HCT116 (cell line): ENCODE data around the gene OPHN1. TPM values are rescaled to one million over a fixed set of nuclear protein-coding genes. Genes with fewer than 3 reads are reported as not detected.

Experiments used
- ATAC-seq: fragments of 200-7000 bp; cut with Tn5 transposase; 2 replicates; pipeline ENCODE4 v1.9.1; 2020; ENCODE audit warnings: mild to moderate bottlenecking, moderate library complexity
- BruUV-seq: library from RNA; stranded (reverse); fragments of 400-500 nt; replicated peaks from 2 replicates; lab custom pipeline; 2021; lab: Mats Ljungman, UMichigan
- CTCF ChIA-PET: fragments of 300-600 bp; sonication (Branson Sonifier 250); formaldehyde crosslinking; loops from one replicate; lab custom pipeline; 2021; ENCODE audit warnings: antibody characterized with exemption; lab: Charles Lee
- POLR2A ChIA-PET: fragments of 300-600, 350-600 bp; sonication (Branson Sonifier 250); formaldehyde crosslinking; loops from one replicate; lab custom pipeline; 2021; ENCODE audit warnings: antibody characterized with exemption; lab: Charles Lee
- RAD21 ChIA-PET, 2 experiments: fragments of 300-600 bp; sonication (Branson Sonifier 250); formaldehyde crosslinking; loops; one replicate each; lab custom pipeline; 2023; ENCODE audit warnings: low total read pairs in 2 of 2; ENCODE audit not compliant: uncharacterized antibody in 2 of 2, unreplicated experiment in 2 of 2, low non-redundant PET in 1 of 2; lab: Charles Lee
- DNase-seq: peaks from one replicate; pipeline ENCODE4 v3.0.0-alpha.2; 2010; ENCODE audit warnings: low read depth, low spot score
- H2AFZ ChIP-seq: fragments of 200-600 bp; shearing (Covaris generic), sonication (generic); 2 replicates; pipeline ENCODE4 v1.6.1; 2017; ENCODE audit warnings: low read depth, mixed run types, mixed read lengths, antibody characterized with exemption, low read length; ENCODE audit not compliant: poor library complexity, severe bottlenecking
- H3K27ac ChIP-seq: 2 replicates; pipeline ENCODE4 v1.5.1; 2012; ENCODE audit warnings: low read depth, low read length
- H3K27me3 ChIP-seq: fragments of 200-600 bp; sonication (generic); 2 replicates; pipeline ENCODE4 v1.6.1; 2016; ENCODE audit warnings: mixed run types, low read length, mixed read lengths; ENCODE audit not compliant: insufficient read depth
- H3K36me3 ChIP-seq, 2 experiments: fragments of 200-500 bp in 1 of 2; fragments of 200-600 bp in 1 of 2; sonication (Bioruptor generic) in 1 of 2; sonication (generic) in 1 of 2; 2 replicates each; pipeline versions ENCODE4 v1.5.1 to v1.6.1; 2014 to 2016; ENCODE audit warnings: low read length in 2 of 2, inconsistent platforms in 1 of 2, mixed read lengths in 1 of 2, mixed run types in 1 of 2; ENCODE audit not compliant: insufficient read depth in 2 of 2, control insufficient read depth in 1 of 2
- H3K4me1 ChIP-seq, 2 experiments: fragments of 200-600 bp in 1 of 2; sonication (generic) in 1 of 2; 2 replicates each; pipeline versions ENCODE4 v1.5.1 to v1.6.1; 2012 to 2017; ENCODE audit warnings: low read length in 2 of 2, inconsistent platforms in 1 of 2, mild to moderate bottlenecking in 1 of 2, mixed read lengths in 1 of 2, mixed run types in 1 of 2, moderate library complexity in 1 of 2; ENCODE audit not compliant: insufficient read depth in 2 of 2, control insufficient read depth in 1 of 2
- H3K4me2 ChIP-seq: fragments of 200-600 bp; sonication (generic); 2 replicates; pipeline ENCODE4 v1.6.1; 2017; ENCODE audit warnings: mixed run types, low read length, mixed read lengths
- H3K4me3 ChIP-seq, 2 experiments: fragments of 200-600 bp in 1 of 2; sonication (generic) in 1 of 2; replicated peaks in 1 of 2; 2 replicates each; pipeline ENCODE4 v1.5.1; 2011 to 2016; ENCODE audit warnings: low read length in 2 of 2, control low read depth in 1 of 2, low read depth in 1 of 2, mild to moderate bottlenecking in 1 of 2, mixed read lengths in 1 of 2, mixed run types in 1 of 2
- H3K79me2 ChIP-seq: fragments of 200-600 bp; sonication (generic); 2 replicates; pipeline ENCODE4 v1.6.1; 2017; ENCODE audit warnings: mild to moderate bottlenecking, mixed run types, low read length, moderate library complexity, mixed read lengths; ENCODE audit not compliant: insufficient read depth
- H3K9ac ChIP-seq: fragments of 200-600 bp; sonication (generic); 2 replicates; pipeline ENCODE4 v1.6.1; 2016; ENCODE audit warnings: low read length, mixed read lengths
- H3K9me2 ChIP-seq: fragments of 200-600 bp; sonication (generic), shearing (Covaris generic); 2 replicates; pipeline ENCODE4 v1.6.1; 2017; ENCODE audit warnings: mixed run types, mild to moderate bottlenecking, moderate library complexity; ENCODE audit not compliant: insufficient read depth
- H3K9me3 ChIP-seq, 2 experiments: fragments of 200-500 bp in 1 of 2; fragments of 200-600 bp in 1 of 2; sonication (Bioruptor generic) in 1 of 2; sonication (generic) in 1 of 2; 2 replicates each; pipeline ENCODE4 v1.6.1; 2014 to 2017; ENCODE audit warnings: low read length in 2 of 2, mixed read lengths in 2 of 2, inconsistent platforms in 1 of 2, low read depth in 1 of 2, mild to moderate bottlenecking in 1 of 2, mixed run types in 1 of 2, moderate library complexity in 1 of 2; ENCODE audit not compliant: control insufficient read depth in 1 of 2, insufficient read depth in 1 of 2
- H4K20me1 ChIP-seq: fragments of 200-600 bp; sonication (generic), shearing (Covaris generic); 2 replicates; pipeline ENCODE4 v1.6.1; 2017; ENCODE audit warnings: mixed run types, mild to moderate bottlenecking, moderate library complexity; ENCODE audit not compliant: insufficient read depth
- ATF3 ChIP-seq: IDR thresholded peaks from 2 replicates; pipeline ENCODE4 v1.6.1; 2012
- CTCF ChIP-seq, 3 experiments: fragments of 200-600 bp in 1 of 3; sonication (generic) in 1 of 3; IDR thresholded peaks in 2 of 3; conservative IDR thresholded peaks in 1 of 3; 2 replicates each; pipeline ENCODE4 v1.5.1; 2012 to 2017; ENCODE audit warnings: low read depth in 2 of 3, low read length in 2 of 3, antibody characterized with exemption in 1 of 3, borderline replicate concordance in 1 of 3, control low read depth in 1 of 3, mild to moderate bottlenecking in 1 of 3, mixed read lengths in 1 of 3, mixed run types in 1 of 3, moderate library complexity in 1 of 3; ENCODE audit not compliant: insufficient read depth in 1 of 3
- ELF1 ChIP-seq: IDR thresholded peaks from 2 replicates; pipeline ENCODE4 v1.6.1; 2012; ENCODE audit warnings: low read depth, borderline replicate concordance
- FOSL1 ChIP-seq: IDR thresholded peaks from 2 replicates; pipeline ENCODE4 v1.6.1; 2012; ENCODE audit warnings: low read depth
- MAX ChIP-seq: IDR thresholded peaks from 2 replicates; pipeline ENCODE4 v1.6.1; 2012
- POLR2AphosphoS5 ChIP-seq: IDR thresholded peaks from 2 replicates; pipeline ENCODE4 v1.6.1; 2011; ENCODE audit warnings: mild to moderate bottlenecking, low read depth, low read length, moderate library complexity
- RAD21 ChIP-seq: IDR thresholded peaks from 2 replicates; pipeline ENCODE4 v1.6.1; 2012; ENCODE audit warnings: low read depth, mild to moderate bottlenecking
- TCF7L2 ChIP-seq: IDR thresholded peaks from 2 replicates; pipeline ENCODE4 v1.7.0; 2011; ENCODE audit warnings: borderline replicate concordance, inconsistent platforms; ENCODE audit not compliant: insufficient read depth, insufficient read length; ENCODE audit errors: extremely low read depth
- YY1 ChIP-seq: IDR thresholded peaks from 2 replicates; pipeline ENCODE4 v1.6.1; 2011; ENCODE audit warnings: low read length, low read depth, moderate library complexity, mild to moderate bottlenecking; ENCODE audit not compliant: insufficient replicate concordance; ENCODE audit errors: extremely low read depth
- intact Hi-C: fragments of 100-400 bp; cut with micrococcal nuclease; formaldehyde crosslinking; loops from 2 replicates; pipeline ENCODE4 v1.10.0; 2022
- total RNA-seq: library from RNA; stranded (reverse); gene quantifications from one replicate; pipeline ENCODE4 v1.2.1, GENCODE V29; 2021; ENCODE audit not compliant: unreplicated experiment

Gene OPHN1
- total RNA-seq, 1 experiment from 2014 or later, result 2.9 TPM

- CTCF ChIA-PET, result interaction anchor here (1.2 kb wide), 1 partner anchor 266 kb away, joined by 10 read pairs; no protein-coding TSS in a partner anchor
- peak; percentile 7 for DNase-seq
- H3K36me3 ChIP-seq, result no peaks in the 10 kb centered on the region
- RAD21 ChIA-PET, result no interaction called here
- no peak overlapping the region for H3K4me3 ChIP-seq
- peak overlapping the region; percentile 47 for H3K4me2 ChIP-seq
- no peak overlapping the region for H3K27ac ChIP-seq
- H3K9me2 ChIP-seq, result no peaks in the 10 kb centered on the region
- TF ChIP-seq ELF1 (no peak), MAX (no peak), ATF3 (no peak), YY1 (peak; percentile 26), TCF7L2 (no peak), RAD21 (peak; percentile 51), CTCF (IDR thresholded peaks at IDR 0.05 in 2 of 3, conservative IDR thresholded peaks at IDR 0.05 in 1 of 3; ENCODE audit: borderline replicate concordance in 1 of 3, insufficient read depth in 1 of 3, low read depth in 2 of 3, low read length in 2 of 3) (peak; percentile 29 to 48 (median 32); a peak in 4 of 6 replicates), FOSL1 (no peak), POLR2AphosphoS5 (no peak)
- TF ChIP-seq, all 23 proteins: peak for 3
- Histone ChIP-seq H3K27me3 (no peaks in the 10 kb centered on the region), H4K20me1 (no peaks in the 10 kb centered on the region), H2AFZ (peak overlapping the region; percentile 45), H3K4me1 (peaks cover 0 to 8% of the 10 kb centered on the region in 2 experiments; a peak in 2 of 4 replicates), H3K9me3 (no peaks in the 10 kb centered on the region), H3K79me2 (no peaks in the 10 kb centered on the region), H3K9ac (no peak overlapping the region)
- POLR2A ChIA-PET, result no interaction called here
- intact Hi-C loops, result loop anchor here (5.0 kb wide), 1 partner anchor 265 kb away; no protein-coding TSS in a partner anchor
- peak; percentile 65 for ATAC-seq
- no TSS peak for BruUV-seq
These were observed 29.4 kb upstream of the OPHN1 start for GRCh38 chrX:68462653-68463052.
